GM18951 (cell line): ENCODE results near the gene C2CD2L.
"Not testable (repeated sequence)": the region's sequence is repeated elsewhere in the genome, so short reads cannot be mapped to it uniquely, and the experiment has no call there.

Source experiments
- POLR2A ChIP-seq: IDR thresholded peaks from 4 replicates; pipeline ENCODE4 v1.6.1; 2011; ENCODE audit warnings: mild to moderate bottlenecking; ENCODE audit not compliant: insufficient read length, insufficient read depth; ENCODE audit errors: extremely low read depth
- in situ Hi-C: fragments of 300-500 bp; cut with MboI; formaldehyde crosslinking; loops from one replicate; pipeline ENCODE4 v1.12.0; 2022; ENCODE audit warnings: low sequenced_read_pairs, mixed read lengths, inconsistent platforms; ENCODE audit not compliant: unreplicated experiment

The C2CD2L gene

GRCh38 chr11:119106564-119107537, at the start of gene C2CD2L:
TSS of gene C2CD2L (plus strand) at chr11:119107344. CDS start at chr11:119107742, 398 bp downstream.
- in situ Hi-C loops = no loop called here
- TF ChIP-seq POLR2A = peak; percentile 72

DNA sequence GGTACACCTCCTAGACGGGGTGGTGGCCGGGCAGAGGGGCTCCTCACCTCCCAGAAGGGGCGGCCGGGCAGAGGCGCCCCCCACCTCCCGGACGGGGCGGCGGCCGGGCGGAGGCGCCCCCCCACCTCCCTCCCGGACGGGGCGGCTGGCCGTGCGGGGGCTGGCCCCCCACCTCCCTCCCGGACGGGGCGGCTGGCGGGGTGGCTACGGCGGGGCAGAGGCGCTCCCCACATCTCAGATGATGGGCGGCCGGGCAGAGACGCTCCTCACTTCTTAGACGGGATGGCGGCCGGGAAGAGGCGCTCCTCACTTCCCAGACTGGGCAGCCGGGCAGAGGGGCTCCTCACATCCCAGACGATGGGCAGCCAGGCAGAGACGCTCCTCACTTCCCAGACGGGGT, 48.0 kb upstream of the C2CD2L start:
- in situ Hi-C loops = not testable (repeated sequence)

DNA sequence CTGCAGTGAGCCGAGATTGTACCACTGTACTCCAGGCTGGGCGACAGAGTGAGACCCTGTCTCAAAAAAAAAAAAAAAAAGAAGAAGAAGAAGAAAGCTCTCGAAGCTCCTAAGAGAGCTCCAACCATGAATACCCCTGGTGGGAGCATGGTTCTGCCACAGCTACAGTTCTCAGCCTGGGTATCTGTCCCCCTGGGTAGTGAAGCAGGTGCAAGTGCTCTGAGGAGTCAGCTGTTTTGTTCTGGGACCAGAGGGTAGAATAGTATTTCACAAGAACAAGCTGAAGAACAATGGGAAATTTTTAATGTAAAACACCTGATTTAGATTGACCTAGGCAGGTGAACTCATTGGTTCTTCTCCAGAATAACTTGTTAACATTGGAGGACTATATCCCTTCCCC, 45.9 kb upstream of the C2CD2L start:
- TF ChIP-seq POLR2A = no peak
- in situ Hi-C loops = no loop called here

GRCh38 chr11:119062779-119063178, 44.4 kb upstream of the C2CD2L start:
- in situ Hi-C loops = no loop called here
- TF ChIP-seq POLR2A = no peak

DNA sequence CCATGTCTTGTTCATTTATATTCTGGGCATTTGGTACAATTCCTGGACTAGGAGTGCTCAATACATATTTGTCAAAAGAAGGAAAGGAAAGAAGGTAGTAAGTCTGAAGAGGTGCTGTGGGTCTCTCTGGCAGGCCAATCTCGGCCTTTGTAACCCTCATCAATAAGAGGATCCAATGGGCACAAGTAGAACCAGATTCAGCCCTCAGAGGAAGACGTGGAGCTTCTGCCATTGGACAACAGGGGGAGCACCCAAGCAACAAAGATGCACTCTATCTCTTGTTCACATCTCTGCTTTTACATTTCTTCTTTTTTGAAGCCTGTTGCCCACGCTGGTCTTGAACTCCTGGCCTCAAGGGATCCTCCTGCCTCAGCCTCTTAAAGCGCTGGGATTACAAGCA, 41.8 kb upstream of the C2CD2L start:
- in situ Hi-C loops = no loop called here
- no peak for TF ChIP-seq POLR2A

DNA sequence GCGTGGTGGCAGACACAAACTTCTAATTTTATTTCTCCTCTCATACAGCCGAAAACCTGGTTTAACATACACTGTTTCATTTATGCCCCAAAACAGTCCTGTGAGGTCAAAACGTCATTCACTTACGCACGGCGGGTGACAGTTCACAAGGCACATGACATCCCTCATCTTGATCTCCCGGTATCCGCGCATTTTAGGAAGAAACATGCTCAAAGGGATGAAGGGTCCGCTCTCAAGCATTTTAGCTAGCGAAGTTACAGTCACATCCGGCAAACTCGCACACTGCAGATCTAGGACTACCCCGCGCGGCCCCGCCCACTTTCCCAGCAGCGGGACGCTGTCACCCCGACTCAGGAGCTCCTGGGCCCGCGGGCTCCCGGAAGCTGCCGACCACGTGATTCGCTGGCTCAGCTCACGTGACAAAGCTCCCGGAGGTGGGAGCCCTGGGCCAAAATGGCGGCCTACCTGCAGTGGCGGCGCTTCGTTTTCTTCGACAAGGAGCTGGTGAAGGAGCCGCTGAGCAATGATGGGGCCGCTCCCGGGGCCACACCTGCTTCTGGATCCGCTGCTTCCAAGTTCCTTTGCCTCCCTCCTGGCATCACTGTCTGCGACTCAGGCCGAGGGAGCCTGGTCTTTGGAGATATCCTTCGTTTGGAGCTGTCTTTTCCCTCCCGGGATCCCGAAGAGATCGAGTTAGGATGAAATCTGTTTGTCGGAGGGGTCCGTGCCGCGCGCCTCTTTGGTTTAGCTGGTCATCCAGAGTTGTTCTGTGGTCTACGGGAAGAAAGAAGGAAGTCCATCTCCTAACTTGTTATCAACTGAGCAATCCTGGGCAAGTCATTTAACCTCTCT, 39.5 kb upstream of the C2CD2L start, which contains the start of gene VPS11:
Gene VPS11, plus strand, starts transcription at position 448 of the 852 bp plus-strand sequence. Its CDS starts 6 bp downstream, at position 454.
- in situ Hi-C loops = no loop called here
- TF ChIP-seq POLR2A = peak; percentile 85

DNA sequence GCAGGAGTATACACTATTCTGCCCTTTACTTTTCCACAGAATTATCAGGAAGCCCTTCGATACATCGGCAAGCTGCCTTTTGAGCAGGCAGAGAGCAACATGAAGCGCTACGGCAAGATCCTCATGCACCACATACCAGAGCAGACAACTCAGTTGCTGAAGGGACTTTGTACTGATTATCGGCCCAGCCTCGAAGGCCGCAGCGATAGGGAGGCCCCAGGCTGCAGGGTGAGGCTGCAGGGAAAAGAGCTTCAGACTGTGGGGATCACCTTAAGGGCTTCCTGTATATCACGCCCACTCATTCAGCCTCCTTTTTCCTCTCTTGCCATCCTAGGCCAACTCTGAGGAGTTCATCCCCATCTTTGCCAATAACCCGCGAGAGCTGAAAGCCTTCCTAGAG, 29.3 kb upstream of the C2CD2L start:
- in situ Hi-C loops = no loop called here
- no peak for TF ChIP-seq POLR2A

GRCh38 chr11:119078675-119079420, 28.3 kb upstream of the C2CD2L start:
- TF ChIP-seq POLR2A = no peak
- in situ Hi-C loops = no loop called here

DNA sequence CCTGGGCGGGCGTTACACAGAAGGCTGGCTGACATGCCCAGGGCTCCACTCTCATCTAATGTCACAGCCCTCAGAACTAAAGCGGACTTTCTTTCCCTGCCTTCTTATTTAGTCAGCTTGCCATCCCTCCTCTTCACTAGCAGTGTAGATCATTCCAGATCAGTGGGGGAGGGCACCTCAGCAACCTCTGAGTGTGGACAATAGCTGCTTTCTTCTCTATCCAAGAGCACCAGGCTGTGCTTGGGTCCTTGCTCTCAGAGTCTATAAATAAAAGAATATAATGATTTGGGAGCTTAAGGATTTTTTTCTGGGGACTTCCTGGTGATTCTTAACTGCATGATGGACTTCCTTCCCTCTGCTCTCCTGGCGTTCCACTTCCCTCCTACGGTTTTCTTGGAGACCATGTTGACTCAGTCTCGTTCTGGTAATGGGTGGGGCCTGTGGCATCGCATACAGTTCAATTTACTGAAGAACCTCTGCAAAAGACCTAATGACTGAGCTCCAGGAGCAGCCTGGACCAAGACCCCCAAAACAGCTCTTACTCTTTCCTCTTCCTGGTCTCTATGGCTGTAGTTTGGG, 25.4 kb upstream of the C2CD2L start:
- TF ChIP-seq POLR2A = no peak
- in situ Hi-C loops = no loop called here

DNA sequence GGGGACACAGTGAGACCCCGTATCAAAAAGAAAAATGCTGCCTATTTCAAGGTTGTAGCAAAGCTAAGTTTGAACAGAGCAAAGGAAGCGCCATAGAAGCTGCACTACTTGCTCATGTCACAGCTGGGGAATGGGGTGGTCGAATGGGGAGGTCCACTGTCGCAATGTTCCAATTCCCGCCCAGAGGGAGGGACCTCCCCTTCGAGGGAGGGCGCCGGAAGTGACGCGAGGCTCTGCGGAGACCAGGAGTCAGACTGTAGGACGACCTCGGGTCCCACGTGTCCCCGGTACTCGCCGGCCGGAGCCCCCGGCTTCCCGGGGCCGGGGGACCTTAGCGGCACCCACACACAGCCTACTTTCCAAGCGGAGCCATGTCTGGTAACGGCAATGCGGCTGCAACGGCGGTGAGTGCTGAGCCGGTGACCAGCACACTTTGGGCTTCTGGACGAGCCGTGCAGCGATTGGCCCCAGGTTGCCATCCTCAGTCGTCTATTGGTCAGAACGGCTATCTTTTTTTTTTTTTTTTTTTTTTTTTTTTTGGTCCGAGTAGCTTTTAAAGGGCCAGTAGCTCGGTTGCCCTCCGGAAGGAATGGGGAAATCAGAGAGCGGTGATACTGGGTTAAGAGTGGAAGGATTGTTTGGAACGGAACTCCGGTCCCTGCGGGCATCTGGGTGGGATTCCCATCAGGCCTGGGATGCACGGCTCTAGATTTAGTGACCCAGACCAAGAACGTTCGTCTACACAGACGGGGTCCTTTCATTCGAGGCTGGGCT, 22.3 kb upstream of the C2CD2L start, which contains the start of gene HMBS:
Gene HMBS, plus strand, starts transcription at position 219 of the 774 bp plus-strand sequence. Its CDS starts 153 bp downstream, at position 372.
- in situ Hi-C loops = no loop called here
- peak; percentile 94 for TF ChIP-seq POLR2A

DNA sequence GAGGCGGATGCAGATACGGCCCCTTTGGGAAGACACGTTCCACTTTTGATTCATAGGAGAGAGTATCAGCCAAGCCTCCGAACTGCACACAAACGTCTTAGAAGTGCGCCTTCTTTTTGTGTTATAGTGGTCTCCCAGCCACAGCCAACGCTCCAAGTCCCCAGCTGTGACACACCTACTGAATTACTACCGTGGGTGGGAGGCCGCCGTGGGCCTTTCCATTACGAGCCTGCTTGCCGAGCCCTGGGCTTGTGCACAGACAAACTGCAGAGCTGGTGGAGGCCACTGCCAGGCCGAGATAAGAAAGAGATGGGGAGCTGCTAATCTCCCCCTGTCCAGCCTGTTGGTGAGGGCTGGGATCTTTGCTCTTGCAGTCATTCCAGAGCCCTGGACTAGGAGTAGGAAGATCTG, 21.7 kb upstream of the C2CD2L start:
- in situ Hi-C loops = no loop called here
- TF ChIP-seq POLR2A = no peak

DNA sequence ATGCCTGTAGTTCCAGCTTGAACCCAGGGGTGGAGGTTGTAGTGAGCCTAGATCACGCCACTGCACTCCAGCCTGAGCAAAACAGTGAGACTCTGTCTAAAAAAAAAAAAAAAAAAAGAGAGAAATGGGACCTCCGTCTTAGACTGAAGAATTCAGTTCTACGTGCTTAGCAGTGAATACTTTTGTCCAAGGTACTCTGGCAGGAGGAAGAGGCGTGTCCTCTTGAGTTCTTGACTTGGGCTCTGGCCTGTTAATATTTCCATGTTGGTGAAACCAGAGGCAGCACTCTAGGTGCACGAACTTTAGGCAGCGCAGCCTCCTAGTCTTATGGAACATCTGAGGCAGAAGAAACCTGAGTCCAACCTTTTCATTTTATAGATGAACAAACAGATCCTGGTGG, 20.0 kb upstream of the C2CD2L start:
- in situ Hi-C loops = no loop called here
- no peak for TF ChIP-seq POLR2A

DNA sequence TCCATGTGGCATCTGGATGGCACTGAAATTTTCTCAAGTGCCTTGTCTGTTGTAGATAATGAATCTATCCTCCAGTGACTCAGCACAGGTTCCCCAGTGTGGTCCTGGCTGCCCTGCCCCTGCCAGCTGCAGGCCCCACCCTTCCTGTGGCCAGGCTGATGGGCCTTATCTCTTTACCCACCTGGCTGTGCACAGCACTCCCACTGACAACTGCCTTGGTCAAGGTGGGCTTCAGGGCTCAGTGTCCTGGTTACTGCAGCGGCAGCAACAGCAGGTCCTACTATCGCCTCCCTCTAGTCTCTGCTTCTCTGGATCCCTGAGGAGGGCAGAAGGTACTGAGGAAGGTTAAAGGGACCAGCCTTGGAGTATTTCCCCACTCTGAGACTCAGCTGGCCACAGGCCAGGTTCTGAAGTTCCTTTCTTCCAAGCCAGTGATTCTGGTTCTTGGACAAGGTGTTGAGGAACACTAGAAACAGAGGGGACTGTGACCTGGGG, 19.4 kb upstream of the C2CD2L start:
- in situ Hi-C loops = no loop called here
- no peak for TF ChIP-seq POLR2A
